Astrocyte of the spinal cord (primary cell): ENCODE results near the gene SLC6A7.

Source experiments
- DNase-seq: peaks from one replicate; pipeline ENCODE4 v3.0.0; 2011; ENCODE audit warnings: low read depth, low spot score
- H3K4me3 ChIP-seq: 2 replicates; pipeline ENCODE4 v1.5.1; 2011; ENCODE audit warnings: low read depth, mild to moderate bottlenecking, low read length, moderate library complexity
- in situ Hi-C: cut with HindIII; loops from 2 replicates; pipeline ENCODE4 v1.10.0; 2017; ENCODE audit warnings: low sequenced_read_pairs
- TF ChIP-seq, protein P1 (sequence below): IDR thresholded peaks from 2 replicates; pipeline ENCODE4 v1.5.1; 2012; ENCODE audit warnings: low read depth, mild to moderate bottlenecking, low read length, inconsistent platforms

SLC6A7 gene

DNA sequence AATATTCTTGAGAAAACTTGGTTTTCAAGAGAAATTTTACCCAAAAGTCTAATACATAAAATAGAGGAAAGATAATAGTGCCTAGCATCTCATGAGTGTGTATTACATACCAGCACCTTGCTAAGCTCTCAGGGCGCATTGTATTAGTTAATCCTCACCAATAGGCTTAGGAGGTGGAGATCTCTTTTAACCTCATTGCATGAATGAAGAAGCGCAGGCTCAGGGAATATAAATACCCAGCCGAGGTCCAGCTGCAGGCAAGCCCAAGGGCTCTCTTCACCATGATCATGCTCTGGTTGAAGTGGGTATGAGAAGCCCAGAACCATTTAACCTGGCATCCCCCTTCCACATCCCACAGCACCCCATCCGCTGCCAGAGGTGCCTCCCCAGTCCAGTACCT lies 53.7 kb downstream of the SLC6A7 start:
- TF ChIP-seq, protein P1, sequence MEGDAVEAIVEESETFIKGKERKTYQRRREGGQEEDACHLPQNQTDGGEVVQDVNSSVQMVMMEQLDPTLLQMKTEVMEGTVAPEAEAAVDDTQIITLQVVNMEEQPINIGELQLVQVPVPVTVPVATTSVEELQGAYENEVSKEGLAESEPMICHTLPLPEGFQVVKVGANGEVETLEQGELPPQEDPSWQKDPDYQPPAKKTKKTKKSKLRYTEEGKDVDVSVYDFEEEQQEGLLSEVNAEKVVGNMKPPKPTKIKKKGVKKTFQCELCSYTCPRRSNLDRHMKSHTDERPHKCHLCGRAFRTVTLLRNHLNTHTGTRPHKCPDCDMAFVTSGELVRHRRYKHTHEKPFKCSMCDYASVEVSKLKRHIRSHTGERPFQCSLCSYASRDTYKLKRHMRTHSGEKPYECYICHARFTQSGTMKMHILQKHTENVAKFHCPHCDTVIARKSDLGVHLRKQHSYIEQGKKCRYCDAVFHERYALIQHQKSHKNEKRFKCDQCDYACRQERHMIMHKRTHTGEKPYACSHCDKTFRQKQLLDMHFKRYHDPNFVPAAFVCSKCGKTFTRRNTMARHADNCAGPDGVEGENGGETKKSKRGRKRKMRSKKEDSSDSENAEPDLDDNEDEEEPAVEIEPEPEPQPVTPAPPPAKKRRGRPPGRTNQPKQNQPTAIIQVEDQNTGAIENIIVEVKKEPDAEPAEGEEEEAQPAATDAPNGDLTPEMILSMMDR: no peak
- no peak overlapping the region for H3K4me3 ChIP-seq
- DNase-seq: no peak
- in situ Hi-C loops: no loop called here

DNA sequence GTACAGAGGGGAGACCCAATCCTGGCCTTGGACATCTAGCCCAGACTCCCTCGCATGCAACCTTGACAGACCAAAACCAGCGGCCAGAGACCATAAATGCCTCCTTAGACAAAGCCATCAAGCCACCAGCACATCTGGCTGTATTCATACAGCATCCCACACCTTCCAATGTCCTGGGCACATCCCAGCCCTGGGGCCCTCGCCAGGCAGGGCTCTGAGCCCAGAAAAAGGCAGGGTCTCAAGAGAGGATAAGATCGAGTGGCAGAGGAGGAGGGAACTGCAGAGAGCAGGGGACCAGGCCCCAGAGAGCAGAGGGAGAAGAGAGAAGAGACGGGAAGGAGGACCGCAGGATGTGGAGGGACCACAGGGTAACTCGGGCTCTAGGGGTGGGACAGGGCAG lies 54.3 kb downstream of the SLC6A7 start:
- TF ChIP-seq, protein P1: no peak
- H3K4me3 ChIP-seq: no peak overlapping the region
- in situ Hi-C loops: no loop called here
- DNase-seq: no peak

DNA sequence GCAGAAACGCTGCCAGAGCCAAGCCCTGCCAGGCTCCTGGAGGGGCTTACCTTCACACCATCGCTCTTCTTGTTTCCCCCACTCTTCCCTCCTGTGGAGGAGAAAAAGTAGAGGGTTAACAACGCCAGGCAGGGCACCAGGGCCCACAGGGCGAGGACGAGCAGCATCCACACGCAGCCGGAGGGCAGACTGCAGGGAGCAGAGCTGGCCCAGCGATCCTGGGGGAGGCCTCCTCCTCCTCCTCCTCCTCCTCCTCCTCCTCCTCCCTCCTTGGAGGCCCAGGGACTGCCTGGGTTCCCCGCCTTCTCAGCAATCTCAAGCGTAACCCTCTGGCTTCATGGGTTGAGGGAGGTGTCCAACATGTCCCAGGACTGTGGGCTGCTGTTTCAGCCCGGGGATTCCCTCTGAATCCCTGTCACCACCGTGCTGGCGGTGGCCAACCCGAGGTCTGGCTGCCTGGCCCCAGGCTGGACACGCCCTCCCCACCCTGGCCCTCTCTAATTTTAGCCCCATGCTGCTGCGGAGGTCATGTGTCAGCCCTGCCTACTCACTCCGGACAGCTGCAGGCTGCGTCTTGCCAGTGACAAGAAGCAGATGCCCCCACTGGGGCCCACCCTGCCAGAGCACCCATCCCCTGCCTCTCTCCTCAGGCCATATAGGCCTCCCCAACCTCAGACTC lies 55.4 kb downstream of the SLC6A7 start:
- TF ChIP-seq, protein P1: no peak
- DNase-seq: no peak
- in situ Hi-C loops: no loop called here
- H3K4me3 ChIP-seq: no peak overlapping the region

DNA sequence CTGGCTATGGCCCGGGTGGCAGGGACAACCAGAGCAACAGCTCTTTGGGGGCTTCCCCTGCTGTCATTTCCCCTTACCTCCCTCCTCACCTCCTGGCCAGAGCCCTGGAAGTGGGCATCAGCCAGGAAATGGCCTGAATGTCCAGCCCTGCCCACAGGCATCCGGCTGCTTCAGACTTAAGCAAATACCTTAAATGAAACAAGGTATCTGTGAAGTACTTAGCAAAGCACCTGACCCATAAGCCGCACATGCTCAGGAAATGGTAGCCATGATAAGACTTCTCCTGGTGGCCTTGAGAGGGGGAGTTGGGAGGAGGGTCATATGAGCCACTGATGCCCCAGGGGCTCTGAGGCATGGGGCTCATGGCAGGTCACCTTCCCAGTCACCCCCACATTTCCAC lies 55.9 kb downstream of the SLC6A7 start:
- TF ChIP-seq, protein P1: no peak
- in situ Hi-C loops: no loop called here
- no peak for DNase-seq
- no peak overlapping the region for H3K4me3 ChIP-seq

DNA sequence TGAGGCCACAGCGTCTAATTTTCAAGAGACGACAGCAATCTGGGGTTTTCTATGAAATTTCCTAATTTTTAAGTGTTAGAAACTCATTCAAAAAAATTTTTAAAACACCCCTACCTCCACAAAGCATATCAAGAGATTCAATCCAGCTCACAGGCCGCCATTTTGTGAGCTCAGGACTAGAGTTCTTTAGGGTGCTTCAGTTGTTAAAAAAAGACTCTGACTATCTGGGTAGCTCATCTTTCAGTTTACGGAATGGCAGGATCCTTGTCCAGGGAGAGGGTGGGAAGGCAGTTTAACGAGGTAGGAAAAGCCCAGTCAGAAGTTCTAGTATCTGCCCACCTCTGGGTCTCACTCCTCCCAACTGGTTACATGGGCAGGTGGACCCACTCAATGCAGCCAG lies 56.6 kb downstream of the SLC6A7 start:
- in situ Hi-C loops: no loop called here
- TF ChIP-seq, protein P1: no peak
- no peak overlapping the region for H3K4me3 ChIP-seq
- no peak for DNase-seq

DNA sequence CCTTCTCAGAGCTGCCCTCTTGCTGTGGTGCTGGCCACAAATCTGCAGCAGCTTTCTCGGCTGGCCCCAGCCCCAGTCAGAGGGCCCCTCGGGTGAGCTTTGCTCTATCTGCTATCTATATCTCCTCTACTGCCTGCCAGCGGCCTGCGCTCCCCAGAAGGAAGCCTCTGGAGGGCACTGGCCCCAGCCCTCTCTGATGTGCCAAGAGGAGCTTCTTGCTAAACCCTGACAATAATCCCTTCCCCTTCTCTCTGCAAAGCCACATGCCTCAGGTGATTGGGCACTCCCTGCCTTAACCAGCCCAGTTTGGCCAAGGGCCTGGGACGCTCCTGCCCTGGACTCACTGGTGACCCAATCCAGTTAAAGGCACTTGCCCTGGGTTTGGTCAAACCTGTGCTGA lies 57.0 kb downstream of the SLC6A7 start:
- no peak overlapping the region for H3K4me3 ChIP-seq
- TF ChIP-seq, protein P1: no peak
- no peak for DNase-seq
- in situ Hi-C loops: no loop called here
